ENCODE data around the gene SFXN3. TPM values are rescaled to one million over a fixed set of nuclear protein-coding genes. Genes with fewer than 3 reads are reported as not detected.

The SFXN3 gene
- total and polyA plus RNA-seq, 2 donors: 7.7 to 16.3 TPM

DNA sequence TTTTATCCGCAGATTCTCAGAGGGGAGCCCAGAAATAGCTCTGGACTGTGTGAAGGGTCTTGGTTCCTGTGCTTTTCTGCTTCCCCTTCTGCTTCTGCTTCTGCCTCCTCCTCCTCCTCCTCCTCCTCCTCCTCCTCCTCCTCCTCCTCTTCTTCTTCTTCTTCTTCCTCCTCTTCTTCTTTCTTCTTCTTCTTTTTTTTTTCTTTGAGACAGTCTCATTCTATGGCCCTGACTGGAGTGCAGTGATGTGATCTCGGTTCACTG lies 11.7 kb upstream of the SFXN3 start:
- Histone ChIP-seq H3K27me3 (ENCODE audit: control insufficient read depth in 2 of 2, insufficient read depth in 1 of 2, low read length in 1 of 2) (peaks cover 16 to 80% of the 10 kb centered on the region in 2 donors), H3K36me3 (ENCODE audit: control insufficient read depth in 2 of 2, insufficient read depth in 2 of 2, low read length in 1 of 2) (no peaks in the 10 kb centered on the region), H3K9me3 (ENCODE audit: control insufficient read depth in 2 of 2, insufficient read depth in 1 of 2, low read length in 1 of 2) (no peaks in the 10 kb centered on the region), H3K4me3 (ENCODE audit: low read length in 2 of 2) (no peak overlapping the region), H3K4me1 (ENCODE audit: control insufficient read depth in 2 of 2, insufficient read depth in 2 of 2, low read length in 2 of 2) (peaks cover 0 to 3% of the 10 kb centered on the region in 2 donors), H3K27ac (ENCODE audit: low read depth in 1 of 2, low read length in 1 of 2) (no peak overlapping the region)
- DNase-seq (ENCODE audit: low read depth in 6 of 9, low spot score in 9 of 9): no peak
- 37% methylated on average over 2 of the region's 2 CpGs for whole genome bisulfite sequencing

DNA sequence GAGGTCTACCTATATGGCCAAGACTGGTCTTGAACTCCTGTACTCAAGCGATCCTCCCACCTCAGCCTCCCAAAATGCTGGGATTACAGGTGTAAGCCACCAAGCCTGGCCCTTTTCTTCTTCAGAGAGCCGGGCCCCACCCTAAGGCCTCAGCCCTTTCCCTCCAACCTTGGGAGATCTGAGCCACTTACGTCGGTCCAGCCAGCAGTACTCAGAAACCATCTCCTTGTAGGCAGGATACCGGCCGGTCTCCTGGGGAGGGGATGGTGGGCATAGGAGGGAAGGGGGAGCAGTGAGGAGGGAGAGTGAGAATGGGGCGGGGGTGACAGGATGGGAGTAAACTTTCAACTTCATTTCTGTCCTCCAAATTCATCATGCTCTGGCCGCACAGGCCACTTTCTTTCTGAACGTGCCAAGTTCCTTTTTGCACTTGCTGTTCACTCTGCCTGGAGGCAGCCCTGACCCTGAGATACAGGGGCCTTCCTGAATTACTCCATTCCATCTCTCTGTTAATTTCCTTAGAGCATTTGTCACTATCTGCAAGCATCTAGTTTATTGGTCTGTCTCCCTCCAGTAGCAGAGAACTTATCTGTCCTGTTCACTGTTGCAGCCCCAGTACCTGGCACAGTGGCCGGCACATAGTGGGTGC lies 10.5 kb upstream of the SFXN3 start:
- Histone ChIP-seq H3K9me3 (ENCODE audit: control insufficient read depth in 2 of 2, insufficient read depth in 1 of 2, low read length in 1 of 2) (no peaks in the 10 kb centered on the region), H3K36me3 (ENCODE audit: control insufficient read depth in 2 of 2, insufficient read depth in 2 of 2, low read length in 1 of 2) (no peaks in the 10 kb centered on the region), H3K4me3 (ENCODE audit: low read length in 2 of 2) (no peak overlapping the region), H3K4me1 (ENCODE audit: control insufficient read depth in 2 of 2, insufficient read depth in 2 of 2, low read length in 2 of 2) (no peaks in the 10 kb centered on the region), H3K27me3 (ENCODE audit: control insufficient read depth in 2 of 2, insufficient read depth in 1 of 2, low read length in 1 of 2) (peaks cover 16 to 71% of the 10 kb centered on the region in 2 donors), H3K27ac (ENCODE audit: low read depth in 1 of 2, low read length in 1 of 2) (no peak overlapping the region)
- WGBS: 94% methylated on average over 10 of the region's 10 CpGs
- no peak for DNase-seq (ENCODE audit: low read depth in 6 of 9, low spot score in 9 of 9)

DNA sequence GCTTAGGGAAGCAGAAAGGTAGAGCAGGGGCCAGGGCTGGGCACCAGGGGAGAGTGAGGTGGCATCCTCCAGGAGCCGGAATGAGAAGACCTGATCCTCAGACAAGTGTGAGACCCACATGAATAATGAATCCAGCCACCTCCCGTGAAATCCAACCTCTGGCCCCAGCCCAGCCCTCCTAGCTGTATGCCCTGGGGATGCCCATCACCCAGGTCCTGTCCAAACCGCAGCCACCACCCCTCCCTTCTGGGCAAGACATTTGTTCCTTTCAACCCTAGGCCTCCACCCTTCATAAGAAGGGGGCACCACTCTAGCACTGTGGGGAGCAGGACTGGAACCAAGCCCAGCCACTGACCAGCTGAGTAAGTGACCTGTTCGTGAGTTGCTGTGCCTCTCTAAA lies 9.8 kb upstream of the SFXN3 start:
- Histone ChIP-seq H3K4me3 (ENCODE audit: low read length in 2 of 2) (no peak overlapping the region), H3K27ac (ENCODE audit: low read depth in 1 of 2, low read length in 1 of 2) (no peak overlapping the region), H3K36me3 (ENCODE audit: control insufficient read depth in 2 of 2, insufficient read depth in 2 of 2, low read length in 1 of 2) (no peaks in the 10 kb centered on the region), H3K4me1 (ENCODE audit: control insufficient read depth in 2 of 2, insufficient read depth in 2 of 2, low read length in 2 of 2) (no peaks in the 10 kb centered on the region), H3K9me3 (ENCODE audit: control insufficient read depth in 2 of 2, insufficient read depth in 1 of 2, low read length in 1 of 2) (no peaks in the 10 kb centered on the region), H3K27me3 (ENCODE audit: control insufficient read depth in 2 of 2, insufficient read depth in 1 of 2, low read length in 1 of 2) (peaks cover 16 to 64% of the 10 kb centered on the region in 2 donors)
- WGBS: 96% methylated on average over 4 of the region's 4 CpGs
- DNase-seq (ENCODE audit: low read depth in 6 of 9, low spot score in 9 of 9): no peak

DNA sequence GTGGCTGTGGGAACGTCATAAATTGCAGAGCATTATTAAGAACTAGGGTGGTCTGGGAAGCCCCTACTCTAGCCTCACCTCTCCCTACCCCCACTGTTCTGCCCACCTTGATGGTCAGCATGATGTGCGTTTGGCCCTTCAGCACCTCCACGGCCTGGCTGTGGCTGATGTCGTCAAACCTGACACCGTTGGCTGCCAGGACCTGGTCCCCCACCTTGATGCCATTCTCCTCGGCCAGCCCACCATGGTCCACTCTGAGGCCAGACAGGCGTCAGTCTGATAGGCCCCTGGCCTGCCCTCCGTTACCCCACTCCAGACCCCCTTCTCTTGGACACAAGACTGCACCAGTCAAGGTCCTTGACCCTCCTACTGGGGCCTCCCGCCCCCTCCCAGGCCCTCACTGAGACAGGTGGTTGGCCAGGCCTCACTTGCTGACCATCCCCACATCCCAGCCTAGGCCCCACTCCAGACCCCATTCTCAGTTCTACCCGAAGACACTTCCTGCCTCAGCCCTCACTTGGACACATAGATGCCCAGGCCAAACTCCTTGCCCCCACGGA lies 9.3 kb upstream of the SFXN3 start:
- Histone ChIP-seq H3K4me1 (ENCODE audit: control insufficient read depth in 2 of 2, insufficient read depth in 2 of 2, low read length in 2 of 2) (peaks cover 0 to 2% of the 10 kb centered on the region in 2 donors), H3K27me3 (ENCODE audit: control insufficient read depth in 2 of 2, insufficient read depth in 1 of 2, low read length in 1 of 2) (peaks cover 16 to 62% of the 10 kb centered on the region in 2 donors), H3K27ac (ENCODE audit: low read depth in 1 of 2, low read length in 1 of 2) (no peak overlapping the region), H3K4me3 (ENCODE audit: low read length in 2 of 2) (no peak overlapping the region), H3K9me3 (ENCODE audit: control insufficient read depth in 2 of 2, insufficient read depth in 1 of 2, low read length in 1 of 2) (no peaks in the 10 kb centered on the region), H3K36me3 (ENCODE audit: control insufficient read depth in 2 of 2, insufficient read depth in 2 of 2, low read length in 1 of 2) (no peaks in the 10 kb centered on the region)
- 97% methylated on average over 11 of the region's 11 CpGs for WGBS
- DNase-seq (ENCODE audit: low read depth in 6 of 9, low spot score in 9 of 9): no peak

DNA sequence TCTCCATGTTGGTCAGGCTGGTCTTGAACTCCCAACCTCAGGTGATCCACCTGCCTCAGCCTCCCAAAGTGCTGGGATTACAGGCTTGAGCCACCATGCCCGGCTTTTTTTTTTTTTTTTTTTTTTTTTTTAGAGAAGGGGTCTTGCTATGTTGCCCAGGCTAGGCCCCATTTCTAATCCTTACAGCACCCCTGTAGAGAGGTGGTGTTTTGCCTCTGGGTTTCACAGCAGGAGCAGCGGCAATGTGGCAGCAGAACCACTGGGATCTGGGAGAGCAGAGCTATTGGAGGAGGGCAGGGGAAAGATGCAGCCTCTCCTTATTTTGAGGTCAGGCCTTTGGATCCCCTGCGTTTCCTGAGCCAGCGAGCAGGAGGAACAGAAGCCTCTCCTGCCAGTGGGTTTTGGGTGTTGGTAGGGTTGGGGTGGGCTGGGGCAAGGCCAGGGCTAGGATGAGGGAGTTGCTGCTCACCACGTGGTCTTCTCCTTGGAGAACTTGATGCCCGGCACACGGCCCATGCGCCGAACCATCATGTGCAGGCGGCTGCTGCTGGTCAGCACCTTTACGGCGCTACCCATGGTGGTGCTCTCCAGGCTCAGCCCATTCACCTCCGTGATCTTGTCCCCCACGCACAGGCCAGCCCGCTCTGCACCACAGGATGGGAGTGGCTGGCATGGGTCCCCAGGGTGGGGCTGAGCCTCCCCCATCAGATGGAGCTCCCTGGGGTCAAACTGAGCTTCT lies 7.9 kb upstream of the SFXN3 start:
- H3K4me1 ChIP-seq (ENCODE audit: control insufficient read depth in 2 of 2, insufficient read depth in 2 of 2, low read length in 2 of 2): peaks cover 0 to 3% of the 10 kb centered on the region in 2 donors
- peaks cover 9 to 59% of the 10 kb centered on the region in 2 donors for H3K27me3 ChIP-seq (ENCODE audit: control insufficient read depth in 2 of 2, insufficient read depth in 1 of 2, low read length in 1 of 2)
- H3K27ac ChIP-seq (ENCODE audit: low read depth in 1 of 2, low read length in 1 of 2): no peak overlapping the region
- H3K4me3 ChIP-seq (ENCODE audit: low read length in 2 of 2): no peak overlapping the region
- WGBS: 97% methylated on average over 15 of the region's 15 CpGs
- no peaks in the 10 kb centered on the region for H3K9me3 ChIP-seq (ENCODE audit: control insufficient read depth in 2 of 2, insufficient read depth in 1 of 2, low read length in 1 of 2)
- no peak for DNase-seq (ENCODE audit: low read depth in 6 of 9, low spot score in 9 of 9)
- H3K36me3 ChIP-seq (ENCODE audit: control insufficient read depth in 2 of 2, insufficient read depth in 2 of 2, low read length in 1 of 2): no peaks in the 10 kb centered on the region

DNA sequence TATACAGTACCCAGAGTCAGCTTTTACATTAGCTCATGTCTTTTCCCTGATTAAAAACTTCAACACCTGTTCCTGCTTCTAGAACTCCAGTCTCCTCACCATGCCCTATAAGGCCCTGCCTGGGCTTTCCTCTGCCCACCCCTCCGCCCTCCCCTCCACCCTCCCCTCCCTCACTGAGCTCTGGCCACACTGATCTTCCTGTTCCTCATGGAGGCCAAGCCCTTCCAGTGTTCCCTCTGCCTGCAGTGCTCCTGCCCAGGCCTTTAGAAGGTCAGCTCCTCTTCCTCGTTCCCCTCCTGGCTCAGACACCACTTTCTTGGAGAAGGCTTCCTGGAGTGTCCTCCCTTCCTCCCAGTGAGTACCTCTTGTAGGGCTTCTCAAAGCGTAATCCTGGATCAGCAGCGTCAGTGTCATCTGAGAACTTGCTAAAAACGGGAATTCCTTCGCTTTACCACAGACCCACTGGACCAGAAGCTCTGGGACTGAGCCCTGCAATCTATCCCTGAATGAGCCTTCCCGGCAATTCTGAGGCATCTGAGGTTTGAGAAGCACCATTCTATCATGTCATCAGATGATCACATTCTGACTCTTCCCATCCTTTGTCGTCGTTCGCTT lies 3.8 kb upstream of the SFXN3 start:
- DNase-seq (ENCODE audit: low read depth in 6 of 9, low spot score in 9 of 9): no peak
- WGBS: 86% methylated on average over 10 of the region's 10 CpGs
- H3K4me3 ChIP-seq (ENCODE audit: low read length in 2 of 2): no peak overlapping the region

DNA sequence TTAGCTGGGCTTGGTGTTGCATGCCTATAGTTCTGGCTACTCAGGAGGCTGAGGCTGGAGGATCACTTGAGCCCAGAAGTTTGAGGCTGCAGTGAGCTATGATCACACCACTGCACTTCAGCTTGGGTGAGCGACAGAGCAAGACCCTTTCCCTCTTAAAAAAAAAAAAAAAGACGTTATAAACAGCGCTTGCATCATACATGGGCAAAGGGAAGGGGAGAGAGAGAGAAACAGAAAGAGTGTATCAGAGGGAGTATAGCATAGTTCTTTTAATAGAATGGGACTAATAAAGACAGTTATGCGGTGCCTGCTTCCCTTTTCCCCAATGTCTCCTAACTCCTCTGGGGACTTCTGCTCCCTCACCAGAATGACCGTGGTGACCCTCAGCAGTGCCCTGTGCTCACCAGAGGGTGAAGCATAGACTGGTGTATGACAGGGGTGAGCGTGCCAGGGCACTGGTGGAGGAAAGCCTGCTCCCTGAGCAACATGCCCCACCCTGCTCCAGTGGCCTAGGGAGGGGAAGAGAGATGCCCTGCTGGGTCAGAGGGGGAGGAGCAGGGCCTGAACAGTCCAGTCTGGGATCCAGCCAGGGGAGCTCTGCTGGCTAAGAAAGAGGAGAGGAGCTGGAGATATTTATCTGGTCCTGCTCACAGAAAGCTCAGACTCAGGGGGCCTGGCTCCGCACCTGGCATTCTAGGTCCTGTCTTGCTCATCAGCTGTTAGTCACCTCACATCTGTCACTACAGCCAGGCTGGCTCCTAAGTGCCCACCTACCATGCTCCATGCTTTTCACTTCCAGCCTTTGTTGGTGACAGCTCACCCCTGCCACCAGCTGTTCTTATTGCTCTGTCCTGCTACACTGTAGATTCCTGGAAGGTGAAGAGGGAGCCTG lies 2.3 kb upstream of the SFXN3 start:
- no peak overlapping the region for H3K27ac ChIP-seq (ENCODE audit: low read depth in 1 of 2, low read length in 1 of 2)
- 88% methylated on average over 7 of the region's 7 CpGs for WGBS
- peaks cover 8 to 39% of the 10 kb centered on the region in 2 donors for H3K4me1 ChIP-seq (ENCODE audit: control insufficient read depth in 2 of 2, insufficient read depth in 2 of 2, low read length in 2 of 2)
- H3K27me3 ChIP-seq (ENCODE audit: control insufficient read depth in 2 of 2, insufficient read depth in 1 of 2, low read length in 1 of 2): peaks cover 8 to 70% of the 10 kb centered on the region in 2 donors
- peaks cover 0 to 4% of the 10 kb centered on the region in 2 donors for H3K9me3 ChIP-seq (ENCODE audit: control insufficient read depth in 2 of 2, insufficient read depth in 1 of 2, low read length in 1 of 2)
- no peak for DNase-seq (ENCODE audit: low read depth in 6 of 9, low spot score in 9 of 9)
- no peaks in the 10 kb centered on the region for H3K36me3 ChIP-seq (ENCODE audit: control insufficient read depth in 2 of 2, insufficient read depth in 2 of 2, low read length in 1 of 2)
- no peak overlapping the region for H3K4me3 ChIP-seq (ENCODE audit: low read length in 2 of 2)

More for the DNA sequence above, 3.8 kb upstream of the SFXN3 start:
- H3K36me3 ChIP-seq (ENCODE audit: control insufficient read depth in 2 of 2, insufficient read depth in 2 of 2, low read length in 1 of 2): no peaks in the 10 kb centered on the region
- H3K9me3 ChIP-seq (ENCODE audit: control insufficient read depth in 2 of 2, insufficient read depth in 1 of 2, low read length in 1 of 2): peaks cover 0 to 4% of the 10 kb centered on the region in 2 donors
- peaks cover 4 to 28% of the 10 kb centered on the region in 2 donors for H3K4me1 ChIP-seq (ENCODE audit: control insufficient read depth in 2 of 2, insufficient read depth in 2 of 2, low read length in 2 of 2)
- H3K27ac ChIP-seq (ENCODE audit: low read depth in 1 of 2, low read length in 1 of 2): no peak overlapping the region
- H3K27me3 ChIP-seq (ENCODE audit: control insufficient read depth in 2 of 2, insufficient read depth in 1 of 2, low read length in 1 of 2): peaks cover 8 to 60% of the 10 kb centered on the region in 2 donors

DNA sequence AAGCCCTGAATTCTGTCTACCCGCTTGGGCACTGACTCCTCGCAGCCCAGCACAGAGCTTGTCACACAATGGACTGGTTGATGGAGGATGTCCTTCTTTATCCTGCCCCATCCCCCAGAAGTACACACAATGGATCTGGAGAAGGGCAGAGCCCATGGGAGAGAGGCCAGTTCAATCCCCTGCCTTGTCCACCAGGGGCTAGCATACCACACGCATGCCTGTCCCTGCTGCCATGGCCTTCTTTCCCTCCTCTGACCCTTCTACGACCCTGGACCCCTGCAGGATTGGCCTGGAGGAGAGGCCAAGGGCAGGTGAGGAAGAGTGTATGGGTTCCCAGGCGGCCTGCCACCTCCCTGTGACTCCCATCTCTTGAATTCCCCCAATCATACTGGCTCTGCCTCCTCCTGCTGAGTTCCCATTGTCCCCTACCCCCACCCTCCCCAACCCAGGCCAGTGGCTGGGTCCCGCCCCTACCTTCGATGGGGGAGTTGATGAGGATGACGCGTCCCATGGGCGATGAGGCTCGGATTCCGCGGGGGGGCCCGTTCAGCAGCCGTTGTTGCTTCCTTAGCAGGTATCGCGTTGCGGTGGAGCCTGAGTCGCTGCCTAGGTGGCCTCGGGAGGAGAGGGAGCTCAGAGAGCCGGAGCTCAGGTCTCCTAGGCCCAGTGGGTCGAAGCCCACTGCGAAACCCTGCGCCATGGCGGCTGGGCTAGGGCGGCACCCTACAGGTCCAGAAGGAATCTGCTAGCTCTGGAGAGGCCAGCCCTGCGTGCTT lies 1.3 kb upstream of the SFXN3 start:
- H3K27me3 ChIP-seq (ENCODE audit: control insufficient read depth in 2 of 2, insufficient read depth in 1 of 2, low read length in 1 of 2): peaks cover 8 to 70% of the 10 kb centered on the region in 2 donors
- no peak for DNase-seq (ENCODE audit: low read depth in 6 of 9, low spot score in 9 of 9)
- peaks cover 8 to 39% of the 10 kb centered on the region in 2 donors for H3K4me1 ChIP-seq (ENCODE audit: control insufficient read depth in 2 of 2, insufficient read depth in 2 of 2, low read length in 2 of 2)
- no peaks in the 10 kb centered on the region for H3K36me3 ChIP-seq (ENCODE audit: control insufficient read depth in 2 of 2, insufficient read depth in 2 of 2, low read length in 1 of 2)
- peaks cover 0 to 4% of the 10 kb centered on the region in 2 donors for H3K9me3 ChIP-seq (ENCODE audit: control insufficient read depth in 2 of 2, insufficient read depth in 1 of 2, low read length in 1 of 2)
- H3K27ac ChIP-seq (ENCODE audit: low read depth in 1 of 2, low read length in 1 of 2): no peak overlapping the region
- 77% methylated on average over 27 of the region's 27 CpGs for WGBS
- H3K4me3 ChIP-seq (ENCODE audit: low read length in 2 of 2): no peak overlapping the region

All from thymus (tissue), 11 donors.